NCI-H146 treated with DMSO at 0.1 percent for 48 hours (cell line): ENCODE results near the gene PCLO.
"Not testable (repeated sequence)": the region's sequence is repeated elsewhere in the genome, so short reads cannot be mapped to it uniquely, and the experiment has no call there.

Experiments used
- DNase-seq: peaks from one replicate; lab custom pipeline; 2025; ENCODE audit not compliant: unreplicated experiment; lab: John Stamatoyannopoulos, UW

PCLO gene

DNA sequence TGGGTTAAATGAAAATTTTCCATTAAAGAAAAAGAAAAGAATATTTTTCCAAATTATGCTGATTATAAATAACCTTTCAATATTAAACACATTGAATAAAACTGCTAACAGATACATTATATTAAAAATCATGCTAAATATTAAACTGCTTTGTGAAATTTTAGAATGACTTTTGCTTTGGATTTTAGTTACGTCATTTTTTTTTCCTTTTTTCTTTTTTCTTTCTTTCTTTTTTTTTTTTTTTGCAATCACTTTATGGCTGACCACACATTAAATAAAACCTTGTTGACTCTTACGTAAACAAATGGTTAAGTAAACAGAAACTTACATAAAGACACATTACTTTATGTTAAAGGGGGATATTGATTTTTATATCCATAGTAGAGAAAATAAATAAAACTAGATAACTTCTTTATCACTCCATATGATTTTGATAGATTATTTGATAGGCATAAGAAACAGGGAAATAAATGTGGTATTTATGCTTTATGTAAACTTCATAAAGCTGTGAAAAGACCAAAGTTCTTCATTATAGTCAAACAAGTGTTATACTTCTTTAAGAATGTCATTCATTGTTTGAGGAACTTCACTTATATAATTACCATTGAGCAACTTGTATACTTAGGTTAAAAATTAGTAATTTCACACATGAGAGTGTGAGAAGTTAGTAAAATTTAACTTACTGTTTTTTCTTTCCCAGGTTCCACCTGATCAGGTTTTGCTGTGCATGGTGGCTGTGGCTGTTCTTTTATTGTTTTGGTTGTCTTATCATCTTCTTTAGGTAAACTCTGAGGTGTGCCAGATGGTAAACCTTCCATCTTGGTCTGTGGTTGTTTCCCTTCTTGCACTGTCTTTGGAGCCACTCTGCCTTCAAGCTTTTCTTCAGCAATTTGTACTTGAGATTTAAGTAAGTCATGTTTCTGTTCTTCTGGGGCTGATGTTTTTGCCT lies 197.3 kb downstream of the PCLO start:
- peak; percentile 7 for DNase-seq

DNA sequence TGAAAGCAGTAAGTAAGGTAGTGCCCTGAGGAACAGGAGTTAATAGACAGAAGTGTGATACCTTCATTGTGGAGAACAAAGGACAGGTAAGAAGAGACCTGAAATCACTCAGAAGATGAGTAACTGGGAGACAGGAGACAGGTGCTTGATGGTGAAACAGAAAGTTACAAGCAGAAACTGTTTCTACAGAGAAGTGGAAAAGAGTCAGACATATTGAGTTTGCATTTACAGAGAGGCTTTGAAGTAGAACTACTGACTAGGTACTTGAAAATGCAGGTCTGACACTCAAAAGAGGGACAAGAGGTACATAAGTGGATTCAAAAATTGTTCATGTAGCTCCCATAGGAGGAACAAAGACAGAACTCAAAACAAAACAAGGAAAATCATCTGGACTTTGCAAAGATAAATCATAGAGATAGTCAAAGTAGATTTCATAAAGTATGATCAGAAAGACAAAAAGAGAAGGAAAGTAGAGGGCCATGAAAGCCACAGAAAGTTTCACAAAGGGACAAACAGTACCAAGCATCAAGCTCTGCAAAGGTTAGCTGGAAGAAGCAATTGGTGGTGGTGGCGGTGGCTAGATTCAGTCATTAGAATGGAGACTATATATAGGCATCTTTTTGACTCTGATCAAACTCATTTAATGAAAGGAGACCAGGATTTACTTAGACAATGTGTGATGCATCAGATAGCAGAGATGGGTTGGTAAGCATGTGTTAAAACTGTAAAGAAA lies 198.4 kb downstream of the PCLO start:
- DNase-seq = peak; percentile 77

DNA sequence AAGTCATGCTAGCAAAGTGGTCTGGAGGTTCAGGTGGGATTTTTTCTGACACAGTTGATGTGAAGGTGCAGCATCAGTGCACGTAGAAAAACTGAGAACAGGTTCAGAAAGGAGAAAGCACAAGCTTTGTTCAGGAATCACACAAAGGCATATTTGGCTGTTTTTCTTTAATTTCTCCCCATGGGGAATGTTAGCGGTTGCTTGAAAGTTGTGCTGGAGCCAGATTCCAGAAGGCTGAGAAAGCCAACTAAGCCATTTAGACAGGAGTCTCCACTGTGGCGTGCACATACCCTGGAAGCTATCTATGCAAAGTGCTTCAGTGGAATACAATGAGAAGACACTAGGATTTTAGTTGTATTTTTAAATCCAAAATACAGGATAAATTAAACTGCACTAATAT lies 201.4 kb downstream of the PCLO start:
- no peak for DNase-seq

DNA sequence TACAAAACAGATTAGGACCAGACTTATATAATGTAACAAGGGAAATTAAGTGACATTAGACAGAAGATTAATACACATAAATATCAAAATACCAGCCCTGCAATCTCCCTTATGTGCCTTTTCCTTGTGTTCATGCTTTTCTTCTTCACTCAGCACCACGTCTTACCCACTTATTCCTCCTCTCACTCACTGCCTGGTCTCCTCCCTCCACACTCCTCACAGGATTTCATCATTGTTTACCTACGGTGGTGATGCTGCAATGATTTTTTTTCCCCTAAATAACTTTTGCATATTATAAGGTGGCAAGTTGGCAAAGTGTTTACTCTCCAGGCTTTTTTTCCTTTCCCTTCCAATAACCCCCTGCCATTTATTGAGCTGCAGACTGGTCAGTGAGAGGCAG lies 203.2 kb downstream of the PCLO start:
- no peak for DNase-seq

DNA sequence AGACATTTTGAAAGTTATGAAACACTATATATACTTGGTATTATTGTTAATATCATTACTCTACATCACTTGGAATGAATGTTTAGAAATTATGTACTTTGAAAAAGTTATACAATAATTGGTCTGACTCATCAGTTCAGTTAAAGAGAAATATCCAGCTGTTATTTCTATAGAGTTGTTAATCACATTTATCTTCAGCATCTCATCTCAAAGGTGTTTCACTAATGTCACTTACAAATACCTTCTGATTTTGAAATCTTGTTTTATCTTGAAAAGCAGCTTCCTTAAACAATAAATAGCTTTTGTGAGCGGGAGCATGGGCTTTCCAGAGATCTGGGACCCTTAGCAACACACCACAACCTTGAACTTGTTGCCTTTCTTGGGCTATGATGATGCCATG lies 205.2 kb downstream of the PCLO start:
- no peak for DNase-seq

DNA sequence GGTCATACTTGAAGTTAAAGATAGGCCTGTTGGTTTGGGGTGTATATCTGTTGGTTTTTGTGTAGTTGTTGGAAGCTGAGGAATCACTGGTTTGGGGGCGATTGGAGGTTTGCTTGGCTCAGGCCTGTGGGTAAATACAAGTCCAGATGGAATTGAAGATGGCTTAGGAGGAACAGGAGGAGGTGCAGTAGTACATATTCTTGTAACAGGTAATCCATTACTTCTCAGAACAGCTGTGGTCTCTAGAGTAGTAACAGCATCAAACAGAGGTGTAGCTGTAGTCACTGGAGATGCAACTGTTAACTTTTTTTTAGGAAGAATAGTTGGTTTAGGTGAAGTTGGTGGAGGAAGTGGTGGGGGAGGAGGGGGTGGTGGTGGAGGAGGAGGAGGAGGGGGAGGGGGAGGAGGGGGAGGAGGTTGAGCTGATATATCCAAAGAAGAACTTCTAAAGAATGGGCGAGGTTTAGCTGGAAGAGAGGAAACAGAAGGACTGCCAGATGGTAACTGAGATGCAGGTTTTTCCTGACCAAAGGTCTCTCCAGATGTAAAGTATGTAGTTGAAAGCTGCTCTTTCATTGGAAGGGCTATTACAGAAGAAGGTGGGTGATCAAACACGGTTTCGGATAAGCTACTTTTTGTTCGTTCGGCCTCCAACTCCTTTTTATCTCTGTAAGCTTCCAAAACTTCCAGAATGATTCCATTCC lies 209.2 kb downstream of the PCLO start:
- no peak for DNase-seq

DNA sequence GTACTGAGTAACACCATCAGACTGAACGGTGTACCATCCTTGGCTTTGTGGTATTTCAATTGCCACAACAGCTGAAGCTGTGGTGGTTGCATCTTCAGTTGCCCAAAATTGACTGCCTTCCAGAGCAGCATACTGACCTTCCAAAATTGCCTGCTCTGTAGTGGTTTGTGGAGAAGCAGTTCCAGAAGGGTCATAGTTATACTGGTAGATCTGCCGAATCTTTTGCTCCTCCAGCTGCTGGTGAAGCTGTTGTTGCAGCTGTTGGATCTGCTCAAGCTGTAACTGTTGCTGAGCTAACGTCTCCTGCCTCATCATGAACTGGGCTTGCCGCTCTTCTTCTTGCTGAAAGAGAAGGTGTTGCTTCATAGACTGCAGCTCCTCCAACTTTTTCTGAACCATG lies 212.2 kb downstream of the PCLO start:
- DNase-seq = no peak

DNA sequence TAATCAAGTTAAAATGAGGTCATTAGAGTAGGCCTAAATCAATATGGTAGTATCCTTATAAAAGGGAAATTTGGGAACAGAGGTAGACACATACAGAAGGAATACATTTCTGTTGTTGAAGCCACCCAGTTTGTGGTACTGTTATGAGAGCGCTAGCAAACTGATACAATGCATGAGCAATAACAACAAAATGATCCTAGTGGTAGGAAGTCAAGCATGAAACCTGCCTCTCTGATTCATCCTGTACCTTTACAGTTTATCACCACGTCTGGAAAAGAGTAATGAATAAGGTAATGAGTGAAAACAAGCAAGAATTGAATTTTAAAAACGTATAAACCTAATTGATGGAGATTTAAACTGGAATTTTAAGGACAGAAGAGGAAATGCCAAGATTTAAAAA lies 217.2 kb downstream of the PCLO start:
- no peak for DNase-seq

DNA sequence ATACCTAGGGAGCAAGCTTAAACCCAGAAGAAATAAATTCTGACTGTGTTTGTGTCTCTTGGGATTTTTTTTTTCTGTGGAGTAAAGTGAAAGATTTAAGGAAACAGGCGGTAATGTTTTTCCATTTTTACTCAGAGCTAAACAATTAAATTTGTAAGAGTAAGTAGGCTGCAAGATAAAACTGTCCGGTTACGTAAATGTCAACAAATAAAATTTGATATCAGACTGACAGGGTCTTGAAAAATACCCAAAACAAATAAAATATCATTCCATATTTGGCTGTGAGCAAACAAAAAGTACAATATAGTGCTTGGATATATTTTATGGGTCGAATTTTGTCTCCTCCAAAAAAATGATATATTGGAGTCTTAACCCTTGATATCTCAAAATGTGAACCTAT lies 217.6 kb downstream of the PCLO start:
- DNase-seq = no peak

DNA sequence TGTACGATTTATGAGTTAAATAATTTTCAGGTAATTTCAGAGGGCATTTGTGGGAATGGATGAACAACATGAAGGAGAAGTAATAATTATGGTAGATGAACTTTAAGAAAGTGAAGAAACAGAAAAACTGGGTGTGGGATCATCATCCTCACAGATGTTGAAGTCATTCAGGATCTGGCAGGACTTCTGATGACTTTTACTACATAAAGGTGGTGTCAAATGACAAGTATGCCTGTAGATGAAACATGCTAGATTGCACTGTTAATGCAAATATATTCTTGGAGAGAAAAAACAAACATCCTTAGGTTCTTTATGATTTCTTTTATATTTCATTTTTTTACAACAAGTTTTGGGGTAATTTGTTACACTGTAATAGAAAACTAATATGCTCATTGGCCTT lies 230.2 kb downstream of the PCLO start:
- no peak for DNase-seq

DNA sequence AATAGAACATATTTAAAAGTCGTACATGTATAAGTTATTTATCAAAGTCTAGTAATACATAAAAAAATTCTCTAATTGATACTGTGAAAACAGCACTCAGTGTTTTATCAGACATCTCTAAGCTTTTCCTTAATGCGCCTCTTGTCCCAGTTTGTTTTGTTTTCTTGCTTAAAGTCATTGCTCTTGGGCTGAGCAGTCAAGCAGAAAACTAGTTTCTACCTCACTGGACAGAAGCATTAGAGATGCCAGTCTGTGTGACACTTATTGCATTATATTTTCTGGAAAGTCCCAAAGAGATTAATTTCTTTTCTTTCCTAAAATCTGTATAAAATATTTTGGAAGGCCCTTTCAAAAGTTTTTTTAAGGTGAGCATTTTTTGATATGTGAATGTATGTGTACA lies 236.2 kb downstream of the PCLO start:
- DNase-seq = no peak

DNA sequence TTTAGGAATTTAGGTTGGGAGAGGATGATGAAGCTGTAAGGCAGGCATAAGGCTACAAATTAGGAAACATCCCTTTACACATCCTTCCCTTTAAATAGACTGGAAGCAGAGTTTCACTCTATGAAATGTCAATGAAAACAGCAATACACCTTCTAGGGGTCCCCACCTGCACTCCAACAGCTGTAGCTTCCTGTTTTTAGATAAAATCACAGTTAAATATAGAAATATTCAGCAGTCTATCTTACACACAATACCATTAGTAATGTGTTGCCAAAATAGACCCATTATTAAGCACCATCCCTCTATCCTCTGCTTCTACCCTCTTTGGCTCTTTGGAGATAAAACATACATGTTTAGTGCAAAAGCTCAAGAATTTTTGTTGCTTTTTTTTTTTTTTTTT lies 237.4 kb downstream of the PCLO start:
- DNase-seq = no peak

DNA sequence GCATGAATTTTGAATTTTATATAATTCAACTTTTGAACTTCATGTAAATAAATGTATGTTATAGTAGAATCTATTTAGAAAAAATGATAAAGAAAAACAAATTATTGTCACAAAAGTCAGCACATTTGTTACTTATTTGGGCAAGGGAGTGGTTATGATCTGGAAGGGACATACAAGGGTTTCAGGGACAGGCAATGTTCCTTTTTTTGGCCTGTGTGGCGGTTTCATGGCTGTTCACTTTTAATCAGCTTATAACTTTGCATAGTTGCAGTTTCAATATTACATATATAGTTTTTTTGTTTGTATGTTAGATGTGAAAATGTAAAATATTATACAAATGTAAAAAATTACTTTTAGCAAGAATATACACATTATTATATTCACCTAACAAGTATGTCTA lies 256.2 kb downstream of the PCLO start:
- no peak for DNase-seq

DNA sequence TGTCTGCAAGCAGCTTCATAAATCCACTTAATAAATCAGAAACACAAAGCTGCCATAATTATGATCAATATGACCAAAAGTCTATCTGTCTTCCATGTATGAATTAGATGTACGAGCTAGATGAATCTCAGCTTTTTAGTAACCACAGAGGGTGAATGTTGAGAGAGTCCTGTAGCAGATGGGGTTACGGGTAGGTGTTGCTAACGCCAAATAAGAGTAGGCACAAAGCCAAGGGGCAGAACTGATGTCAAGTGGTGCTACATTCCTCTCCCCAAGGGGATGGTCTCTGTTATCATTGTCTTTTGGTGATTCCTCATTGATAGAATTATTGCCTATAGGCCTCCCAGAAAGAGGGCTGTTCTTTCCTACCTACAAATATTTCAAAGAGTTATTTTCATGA lies 257.8 kb downstream of the PCLO start:
- DNase-seq = no peak

DNA sequence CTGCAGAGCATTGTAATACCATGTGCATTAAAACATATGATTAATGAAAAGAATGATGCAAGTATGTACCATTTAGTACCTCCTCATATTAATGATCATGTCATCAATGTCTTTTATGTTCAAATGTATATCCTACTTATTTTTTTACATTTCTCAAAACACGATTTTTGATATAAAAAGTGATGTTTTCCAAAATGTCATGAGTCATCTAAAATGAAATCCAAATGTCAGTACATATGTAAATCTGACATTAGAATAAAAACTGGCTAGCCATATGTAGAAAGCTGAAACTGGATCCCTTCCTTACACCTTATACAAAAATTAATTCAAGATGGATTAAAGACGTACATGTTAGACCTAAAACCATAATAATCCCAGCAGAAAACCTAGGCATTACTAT lies 261.6 kb downstream of the PCLO start:
- not testable (repeated sequence) for DNase-seq

DNA sequence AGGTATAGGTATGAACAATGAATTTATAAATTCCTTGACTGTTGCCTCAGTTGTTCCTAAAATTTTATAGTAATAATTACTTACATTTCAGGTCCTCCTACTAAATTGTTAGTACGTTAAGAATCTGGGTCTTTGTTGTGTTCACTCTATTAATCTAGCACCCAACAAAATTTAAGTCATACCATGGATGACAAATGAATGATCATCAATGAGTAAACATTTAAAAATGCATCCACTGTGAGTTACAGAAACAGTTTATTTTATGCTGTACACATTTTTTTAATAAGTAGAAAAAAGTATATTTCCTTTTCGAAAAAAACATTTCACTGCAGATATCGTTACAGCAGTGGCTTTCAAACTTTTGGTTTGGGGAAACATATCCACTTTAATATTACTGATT lies 265.2 kb downstream of the PCLO start:
- no peak for DNase-seq

DNA sequence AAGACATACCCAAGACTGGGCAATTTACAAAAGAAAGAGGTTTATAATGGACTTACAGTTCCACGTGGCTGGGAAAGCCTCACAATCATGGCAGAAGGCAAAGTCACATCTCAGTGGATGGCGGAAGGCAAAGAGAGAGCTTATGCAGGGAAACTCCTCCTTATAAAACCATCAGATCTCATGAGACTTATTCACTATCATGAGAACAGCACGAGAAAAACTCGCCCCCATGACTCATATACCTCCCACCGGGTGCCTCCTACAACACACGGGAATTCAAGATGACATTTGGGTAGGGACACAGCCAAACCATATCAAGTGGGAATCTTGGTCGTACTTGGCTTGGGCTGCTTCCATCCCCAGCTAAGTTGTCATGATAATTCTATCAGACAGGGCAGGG lies 268.3 kb downstream of the PCLO start:
- not testable (repeated sequence) for DNase-seq

DNA sequence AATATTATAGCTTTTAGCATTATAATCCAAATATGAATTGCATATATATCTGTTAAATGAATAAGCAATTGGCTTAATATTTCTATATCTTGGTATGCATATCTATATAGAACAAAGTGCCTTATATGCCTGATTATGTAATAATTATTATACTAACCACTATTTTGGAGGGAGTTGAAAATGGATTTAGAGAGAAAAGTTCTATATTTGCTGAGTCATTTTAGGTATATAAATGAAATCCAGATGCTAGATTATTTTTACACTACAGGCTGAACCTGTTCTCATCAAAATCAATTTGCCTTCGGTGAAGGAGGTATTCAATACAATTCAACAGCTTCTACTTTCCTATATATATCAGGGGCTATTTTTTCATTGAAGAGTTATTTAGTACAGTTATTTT lies 276.4 kb downstream of the PCLO start:
- no peak for DNase-seq

DNA sequence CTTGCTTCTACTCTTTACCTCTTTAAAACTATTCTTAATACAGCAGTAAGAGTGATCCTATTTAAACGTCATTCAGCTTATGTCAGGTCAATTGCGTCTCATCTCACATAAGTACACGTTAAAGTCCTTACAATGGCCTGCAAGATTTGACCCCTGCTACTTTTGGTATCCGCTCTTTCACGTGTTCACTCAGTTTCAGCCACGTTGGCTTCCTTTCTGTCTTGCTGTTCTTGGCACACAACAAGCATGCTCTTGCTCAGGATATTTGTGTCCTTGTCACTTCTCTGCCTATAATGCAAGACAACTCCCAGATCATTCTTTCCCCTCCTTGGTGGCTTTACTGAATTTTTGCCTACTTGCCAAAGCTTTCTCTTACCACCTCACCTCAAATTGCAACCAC lies 296.8 kb downstream of the PCLO start:
- DNase-seq = no peak

DNA sequence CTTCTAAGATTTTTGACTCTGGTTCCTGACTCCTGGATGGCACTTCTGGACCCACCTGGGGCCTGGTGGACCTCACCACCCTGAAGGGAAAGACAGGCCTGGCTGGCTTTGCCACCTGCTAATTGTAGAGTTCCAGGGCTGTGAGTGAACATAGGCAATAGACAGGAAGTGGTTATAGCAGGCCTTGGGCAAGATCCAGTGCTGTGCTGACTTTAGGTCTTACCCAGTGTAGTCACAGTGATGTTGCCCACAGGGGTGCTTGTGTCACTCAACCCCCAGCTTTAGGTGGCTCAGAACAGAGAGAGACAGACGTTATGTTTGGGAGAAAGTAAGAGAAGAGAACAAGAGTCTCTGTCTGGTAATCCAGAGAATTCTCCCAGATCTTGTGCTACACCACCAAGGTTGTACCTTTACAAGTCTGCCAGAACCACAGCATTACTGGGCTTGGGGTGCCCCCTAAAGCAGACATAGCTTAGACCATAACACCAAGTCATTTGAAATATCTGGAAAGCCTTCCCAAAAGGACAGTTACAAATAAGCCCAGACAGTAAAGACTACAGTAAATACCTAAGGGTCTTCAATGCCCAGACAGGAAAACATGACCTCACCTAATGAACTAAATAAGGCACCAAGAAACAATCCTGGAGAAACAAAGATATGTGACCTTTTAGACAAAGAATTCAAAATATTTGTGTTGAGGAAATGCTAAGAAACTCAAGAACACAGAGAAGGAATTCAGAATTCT lies 303.4 kb downstream of the PCLO start:
- no peak for DNase-seq

DNA sequence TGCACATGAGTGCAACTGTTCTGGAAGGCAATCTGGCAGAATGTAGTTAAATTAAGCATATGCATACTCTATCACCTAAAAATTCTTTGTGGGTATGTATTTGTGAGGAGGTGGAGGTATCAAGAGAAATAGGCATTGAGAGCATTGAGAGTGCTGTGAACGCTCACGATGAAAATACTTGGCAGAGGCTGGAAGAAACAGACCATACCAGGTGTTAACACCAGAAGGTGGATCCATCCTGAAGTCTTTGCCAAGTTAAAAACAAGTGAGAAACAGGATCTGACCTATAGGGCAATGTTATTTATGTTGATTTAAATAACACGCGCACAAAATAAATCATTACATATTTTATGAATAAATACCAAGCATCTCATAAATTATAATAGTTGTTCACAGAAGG lies 311.6 kb downstream of the PCLO start:
- DNase-seq = no peak
